ENCODE data around the gene CACNA1I.

The CACNA1I gene

DNA sequence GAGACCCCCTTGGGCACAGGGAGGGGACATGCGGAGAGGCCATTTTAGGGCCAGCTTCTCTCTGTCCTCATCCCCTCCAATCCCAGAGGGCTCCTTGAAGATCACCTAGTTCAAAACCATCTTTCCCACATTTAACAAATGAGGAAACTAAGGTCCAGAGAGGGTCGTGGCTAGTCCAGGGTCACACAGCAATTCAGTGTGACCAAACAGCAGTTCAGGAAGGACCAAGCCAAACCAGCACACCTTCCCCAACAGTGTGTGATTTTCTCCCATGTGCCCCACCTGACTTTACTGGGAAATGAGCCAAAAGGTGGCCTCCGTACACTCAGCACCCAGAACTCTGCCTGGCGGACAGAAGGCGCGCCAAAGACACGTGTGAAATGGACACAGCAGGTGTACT, 51.3 kb downstream of the CACNA1I start:
- no peak for DNase-seq (ENCODE audit: low read depth in 3 of 3, low spot score in 1 of 3)

DNA sequence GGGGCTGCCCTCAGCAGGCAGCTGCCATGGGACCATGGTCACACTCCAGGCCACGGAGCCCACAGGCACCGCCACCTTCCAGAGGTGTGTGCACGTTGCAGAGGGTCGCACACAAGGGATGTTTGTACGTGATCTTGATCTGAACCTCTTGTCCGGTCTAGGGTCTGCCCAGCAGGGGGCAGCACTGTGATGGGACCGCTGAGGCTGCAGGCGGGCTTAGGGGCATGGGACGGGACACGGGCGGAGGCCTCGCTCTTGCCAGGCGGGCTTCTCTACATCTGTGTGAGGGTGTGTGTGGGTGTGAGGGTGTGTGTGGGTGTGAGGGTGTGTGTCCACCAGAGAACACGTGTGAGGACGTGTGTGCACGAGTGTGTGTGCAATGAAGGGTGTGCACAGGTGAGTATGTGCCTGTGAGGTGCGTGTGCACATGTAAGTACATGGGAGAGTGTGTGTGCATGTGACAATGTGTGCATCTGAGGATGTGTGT, 52.4 kb downstream of the CACNA1I start:
- DNase-seq (ENCODE audit: low read depth in 3 of 3, low spot score in 1 of 3), result peak; percentile 37 to 62 (median 42)

DNA sequence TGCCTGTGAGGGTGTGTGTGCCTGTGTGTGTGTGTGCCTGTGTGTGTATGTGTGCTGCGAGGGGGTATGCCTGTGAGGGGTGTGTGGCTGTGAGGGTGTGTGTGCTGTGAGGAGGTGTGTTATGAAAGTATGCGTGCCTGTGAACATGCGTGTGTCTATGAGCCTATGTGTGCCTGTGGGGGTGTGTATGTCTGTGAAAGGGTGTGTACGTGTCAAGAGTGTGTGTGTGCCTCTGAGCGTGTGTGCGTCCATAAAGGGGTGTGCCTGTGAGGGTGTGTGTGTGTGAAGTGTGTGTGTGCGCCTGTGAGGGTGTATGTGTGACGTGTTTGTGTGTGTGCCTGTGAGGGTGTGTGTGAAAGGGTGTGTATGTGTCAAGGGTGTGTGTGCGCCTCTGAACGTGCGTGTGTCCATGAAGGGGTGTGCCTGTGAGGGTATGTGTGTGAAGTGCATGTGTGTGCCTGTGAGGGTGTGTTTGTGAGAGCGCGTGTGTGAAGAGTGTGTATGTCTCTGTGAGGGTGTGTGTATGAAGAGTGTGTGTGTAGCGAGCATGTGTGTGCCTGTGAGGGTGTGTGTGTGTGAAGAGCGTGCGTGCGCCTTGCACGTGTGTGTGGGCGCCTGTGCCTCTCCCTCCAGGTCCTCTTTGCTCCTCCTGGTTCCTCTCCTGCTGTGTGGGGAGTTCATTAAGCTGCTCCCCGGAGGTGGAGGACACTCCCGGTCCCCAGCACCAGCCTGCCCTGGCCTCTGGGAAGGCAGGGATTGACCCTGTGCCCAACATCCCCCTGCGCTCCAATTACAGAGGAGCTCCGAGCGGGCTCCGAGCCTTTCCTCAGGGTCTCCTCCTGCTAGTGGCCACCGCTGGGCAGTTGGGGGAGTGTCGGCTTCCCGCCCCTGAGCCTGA, 53.3 kb downstream of the CACNA1I start:
- no peak for DNase-seq (ENCODE audit: low read depth in 3 of 3, low spot score in 1 of 3)

DNA sequence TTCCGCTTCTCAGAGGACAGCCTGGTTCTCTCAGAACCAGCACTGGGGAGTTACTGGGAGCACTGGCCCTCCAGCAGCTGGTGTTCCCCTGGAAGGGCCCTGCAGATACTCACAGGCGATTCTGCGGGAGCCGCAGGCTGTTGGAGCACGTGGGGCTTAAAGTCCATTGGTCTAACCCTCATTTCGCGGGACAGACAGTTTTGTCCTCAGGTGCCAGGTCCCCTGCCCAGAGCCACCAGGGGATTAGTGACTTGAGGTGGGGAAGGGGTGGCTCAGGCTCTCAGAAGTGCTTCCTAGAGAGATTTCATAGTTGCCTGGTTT, 53.9 kb downstream of the CACNA1I start:
- DNase-seq (ENCODE audit: low read depth in 3 of 3, low spot score in 1 of 3), result no peak

DNA sequence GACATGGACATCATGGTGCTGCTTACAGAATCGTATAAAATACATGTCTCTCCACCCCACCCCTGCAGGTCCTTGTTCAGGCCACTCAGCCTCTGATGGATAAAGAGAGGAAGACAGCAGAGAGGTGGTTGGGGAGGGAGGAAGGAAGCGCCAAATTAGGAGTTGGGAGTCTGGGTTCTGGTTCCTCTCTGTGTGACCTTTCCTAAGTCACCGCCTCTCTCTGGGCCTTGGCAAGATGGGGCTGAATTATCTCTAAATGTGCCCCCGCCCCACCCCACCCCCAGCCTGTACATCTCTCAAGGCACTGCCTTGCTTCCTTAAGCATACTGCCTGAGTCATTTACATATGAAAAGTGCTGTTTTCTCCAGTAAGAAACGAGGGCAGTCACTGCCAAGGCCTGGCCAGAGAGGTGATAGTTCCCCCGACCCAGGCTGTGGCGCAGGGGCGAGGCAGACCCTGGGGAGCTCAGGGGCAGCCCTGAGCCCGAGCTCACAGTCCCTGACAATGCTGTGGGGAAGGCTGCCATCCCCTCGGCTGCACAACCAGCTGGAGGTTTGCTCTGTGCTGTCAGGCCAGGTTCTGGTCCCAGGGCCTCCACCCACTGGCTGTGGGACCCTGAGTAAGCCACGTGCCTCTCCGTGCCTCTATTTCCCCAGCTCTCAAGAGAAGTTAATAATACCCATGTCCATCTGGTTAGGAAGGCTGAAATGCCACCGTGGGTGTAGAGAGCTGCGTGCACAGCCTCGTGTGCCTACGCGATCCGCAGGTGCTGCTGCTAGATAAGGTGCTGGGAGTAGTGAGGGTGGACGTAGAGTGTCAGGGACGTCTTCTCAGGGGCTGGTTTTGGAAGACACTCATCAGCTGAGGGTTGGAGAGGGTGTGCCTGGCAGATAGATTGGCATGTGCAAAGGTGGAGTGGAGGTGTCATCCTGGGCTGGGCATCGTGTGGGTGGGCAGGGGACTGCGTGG, 55.3 kb downstream of the CACNA1I start:
- no peak for DNase-seq (ENCODE audit: low read depth in 3 of 3, low spot score in 1 of 3)

DNA sequence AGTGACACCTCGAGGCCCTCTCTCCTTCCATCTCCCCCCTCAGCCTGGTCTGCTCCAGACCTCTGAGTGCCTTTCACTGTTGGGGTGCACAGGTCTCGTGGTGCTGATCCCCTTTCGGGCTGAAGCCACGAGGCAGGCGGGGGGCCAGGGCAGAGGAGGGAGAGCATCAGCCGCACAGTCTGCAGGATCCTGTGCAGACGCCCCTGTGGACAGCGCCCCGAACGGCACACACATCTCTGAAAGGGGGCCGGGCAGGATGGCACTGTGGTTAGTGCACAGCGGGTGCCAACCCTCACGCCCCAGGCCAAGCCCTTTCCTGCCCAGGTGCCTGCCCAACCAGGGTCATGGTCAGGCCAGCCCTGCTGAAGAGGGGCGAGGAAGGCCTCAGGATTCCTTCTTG, 56.7 kb downstream of the CACNA1I start:
- DNase-seq (ENCODE audit: low read depth in 3 of 3, low spot score in 1 of 3), result no peak

DNA sequence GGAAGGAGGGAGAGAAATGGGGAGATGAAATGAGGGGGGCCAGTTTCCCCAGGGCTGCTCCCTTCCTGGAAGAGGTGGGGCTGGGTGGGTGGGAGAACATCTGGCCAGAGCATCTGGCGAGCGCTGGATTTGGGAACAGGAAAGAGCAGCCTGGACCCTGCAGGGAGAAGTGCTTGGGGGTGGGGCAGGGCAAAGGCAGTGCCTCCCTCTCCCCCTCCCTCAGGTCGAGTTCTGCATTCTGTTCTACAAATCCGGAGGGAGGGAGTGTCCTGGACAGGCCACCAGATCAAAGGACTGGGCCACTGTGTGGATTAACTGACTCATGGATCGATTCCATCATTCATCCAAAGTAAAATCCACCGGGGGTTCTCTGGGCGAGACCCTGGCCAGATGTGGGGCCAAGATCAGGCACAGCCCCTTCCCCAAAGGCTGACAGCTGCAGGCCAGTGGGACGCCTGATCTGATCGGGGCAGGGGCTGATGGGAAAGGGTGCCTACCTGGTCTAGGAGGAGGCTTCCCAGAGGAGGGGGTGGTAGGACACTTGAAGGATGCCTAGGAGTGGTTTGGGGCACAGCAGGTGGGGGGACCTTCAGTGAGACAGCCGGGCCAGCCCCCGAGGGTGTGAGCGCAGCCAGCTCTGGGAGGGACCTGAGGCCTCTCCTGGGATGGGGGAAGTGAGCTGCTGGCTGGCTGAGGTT, 57.5 kb downstream of the CACNA1I start:
- no peak for DNase-seq (ENCODE audit: low read depth in 3 of 3, low spot score in 1 of 3)

DNA sequence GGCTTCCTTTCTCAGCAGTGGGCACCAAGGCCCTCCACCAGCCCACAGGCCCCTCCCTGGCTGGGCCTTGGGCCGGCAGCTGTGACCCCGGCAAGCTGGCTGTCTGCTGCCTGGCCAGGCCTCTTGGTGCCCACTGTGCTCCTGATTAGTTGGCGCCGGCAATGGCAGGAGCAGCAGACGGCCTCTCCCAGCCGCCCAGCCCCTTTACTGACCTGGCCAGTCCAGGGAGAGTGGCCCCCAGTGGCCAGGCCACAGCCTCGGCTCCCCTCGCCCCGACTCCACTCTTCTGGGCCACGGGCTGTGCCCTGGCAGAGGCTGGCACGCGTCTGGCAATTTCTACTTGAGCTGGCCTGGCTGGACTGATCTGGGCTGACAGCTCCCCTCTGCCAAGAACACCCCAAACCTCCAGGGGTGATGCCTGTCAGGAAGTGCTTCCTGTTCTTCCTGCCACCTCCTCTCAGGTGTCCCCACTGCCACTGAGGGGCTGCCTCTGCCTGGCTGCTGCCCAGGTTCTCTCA, 58.1 kb downstream of the CACNA1I start:
- DNase-seq (ENCODE audit: low read depth in 3 of 3, low spot score in 1 of 3), result no peak

DNA sequence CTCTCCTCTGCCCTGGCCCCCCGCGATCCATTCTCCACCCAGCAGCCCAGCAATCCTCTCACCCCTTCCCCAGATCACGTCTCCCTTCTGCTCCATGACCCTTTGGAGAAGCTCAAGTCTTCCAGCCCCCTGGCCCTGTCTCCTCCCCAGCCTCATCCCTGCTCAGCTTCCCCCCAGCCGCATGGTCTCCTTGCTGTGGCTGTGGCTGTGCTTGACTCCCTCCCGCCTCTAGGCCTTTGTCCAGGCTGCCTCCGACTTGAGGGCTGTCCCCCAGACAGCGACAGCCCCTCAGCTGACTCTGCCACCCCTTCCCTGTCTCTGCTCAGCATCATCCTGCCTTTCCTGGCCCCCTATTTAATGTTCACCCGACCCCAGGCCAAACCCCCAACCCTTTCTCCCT, 59.3 kb downstream of the CACNA1I start:
- DNase-seq (ENCODE audit: low read depth in 3 of 3, low spot score in 1 of 3), result no peak

DNA sequence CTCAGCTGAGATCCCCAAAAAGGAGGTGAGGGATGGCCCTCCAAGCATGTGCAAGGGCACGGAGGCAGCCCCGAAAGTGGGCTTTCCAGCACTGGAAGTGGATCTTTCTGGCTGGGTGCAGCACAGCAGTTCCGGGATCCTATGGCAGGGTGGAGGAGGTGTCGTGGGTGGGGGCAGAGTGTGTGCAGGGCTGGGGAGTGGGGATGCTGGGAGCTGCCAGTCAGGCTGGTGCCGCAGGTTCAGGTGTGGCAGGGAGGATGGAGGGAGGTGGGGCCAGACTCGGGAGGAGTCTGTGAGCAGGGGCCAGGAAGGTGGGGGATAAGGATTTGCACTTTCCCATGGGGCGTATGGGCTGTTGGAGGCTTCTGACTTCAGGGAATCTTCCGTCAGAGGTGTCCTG, 60.2 kb downstream of the CACNA1I start:
- DNase-seq (ENCODE audit: low read depth in 3 of 3, low spot score in 1 of 3), result no peak

DNA sequence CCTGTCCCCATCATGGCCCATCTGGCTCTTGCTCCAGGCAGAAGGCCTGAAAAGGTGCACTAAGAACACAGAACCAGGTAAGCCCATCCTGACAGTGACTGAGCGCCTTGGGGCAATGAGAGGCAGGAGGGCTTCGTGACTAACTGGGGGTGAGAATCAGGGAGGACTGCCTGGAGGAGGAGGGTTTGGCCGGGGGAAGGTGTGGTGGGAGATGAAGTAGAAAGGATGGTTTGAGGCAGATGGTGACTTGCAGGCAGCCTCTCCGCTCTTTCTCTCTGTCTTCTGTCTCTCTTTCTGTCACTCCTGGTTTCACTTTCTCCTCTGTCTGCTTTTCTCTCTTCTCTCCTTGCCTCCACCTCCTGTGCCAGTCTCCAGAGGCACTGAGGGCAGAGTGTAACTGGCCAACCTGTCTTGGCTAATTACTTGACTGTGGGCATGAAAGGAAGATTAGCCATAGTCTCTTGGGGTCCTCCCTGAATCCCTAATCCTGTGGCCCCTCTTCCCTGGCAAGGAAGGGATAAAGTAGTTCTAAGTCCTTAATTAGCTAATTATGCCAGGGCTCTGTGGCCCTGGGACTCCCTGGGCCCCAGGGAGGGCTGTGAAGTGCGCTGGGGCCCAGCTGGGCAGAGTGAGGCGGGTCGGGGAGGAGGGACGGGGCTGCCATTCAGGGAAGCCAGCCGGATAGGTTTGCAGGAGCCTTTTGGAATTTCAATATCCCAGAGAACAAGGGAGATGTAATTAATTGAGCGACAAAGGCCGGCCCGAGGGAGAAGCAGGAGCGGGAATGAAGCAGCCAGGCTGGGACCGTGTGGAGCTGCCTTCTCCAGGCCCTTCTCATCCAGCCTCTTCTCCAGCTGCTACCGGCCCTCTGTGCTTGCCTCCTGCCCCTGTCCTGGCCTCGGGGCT, 61.1 kb downstream of the CACNA1I start:
- DNase-seq (ENCODE audit: low read depth in 3 of 3, low spot score in 1 of 3), result no peak

DNA sequence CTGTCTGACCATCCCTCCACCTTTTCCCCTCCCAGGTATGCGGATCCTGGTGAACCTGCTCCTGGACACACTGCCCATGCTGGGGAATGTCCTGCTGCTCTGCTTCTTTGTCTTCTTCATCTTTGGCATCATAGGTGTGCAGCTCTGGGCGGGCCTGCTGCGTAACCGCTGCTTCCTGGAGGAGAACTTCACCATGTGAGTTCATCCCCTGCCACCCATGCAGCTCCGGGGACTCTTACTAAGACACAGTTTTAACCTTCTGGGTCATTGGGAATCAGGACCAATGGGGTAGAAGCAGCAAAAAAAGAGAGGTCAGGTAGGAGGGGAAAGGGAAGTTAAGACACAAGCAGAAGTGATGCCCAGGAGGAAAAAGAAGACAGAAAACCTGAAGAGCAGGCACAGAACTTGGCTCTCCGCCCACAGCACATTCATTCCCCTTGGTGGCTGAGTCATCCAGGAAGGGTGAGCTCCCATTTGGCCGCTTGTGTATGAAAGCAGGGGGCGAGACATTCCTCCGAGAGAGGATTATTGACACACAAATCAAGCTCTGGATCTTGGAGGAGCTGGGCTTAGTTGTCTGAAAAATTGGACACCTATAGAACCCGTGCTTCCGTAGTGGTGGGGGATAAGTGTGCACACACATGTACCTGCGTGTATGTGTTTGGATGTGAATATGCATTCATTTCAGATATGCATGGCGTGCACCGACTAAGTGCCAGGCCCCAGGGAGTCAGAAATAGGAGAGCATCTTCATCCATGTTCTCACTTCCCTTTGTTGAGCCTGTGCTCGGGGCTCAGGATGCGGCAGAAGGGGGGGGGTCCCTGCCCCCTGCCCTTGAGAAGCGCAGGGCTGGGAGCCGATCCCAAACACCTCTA, 64.2 kb downstream of the CACNA1I start:
- DNase-seq (ENCODE audit: low read depth in 3 of 3, low spot score in 1 of 3), result no peak

DNA sequence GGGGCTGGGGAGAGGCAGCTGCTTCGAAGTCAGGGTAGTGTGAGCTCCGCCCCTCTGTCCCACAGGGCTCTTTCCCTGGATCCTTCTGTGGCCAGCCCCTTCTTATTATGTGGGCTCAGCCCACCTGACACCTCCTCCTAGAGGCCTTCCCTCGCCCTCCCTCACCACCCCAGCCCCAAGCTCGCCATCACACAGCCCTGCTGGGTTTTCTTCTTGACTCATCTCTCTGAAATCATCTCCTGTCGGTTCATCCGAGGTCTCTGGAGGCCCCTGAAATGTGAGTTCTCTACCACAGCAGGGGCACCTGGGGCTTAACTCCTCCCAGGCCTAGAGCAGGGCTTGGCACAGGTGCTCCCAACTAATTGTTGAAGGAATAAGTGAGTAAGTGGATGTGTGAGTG, 65.2 kb downstream of the CACNA1I start:
- DNase-seq (ENCODE audit: low read depth in 3 of 3, low spot score in 1 of 3), result no peak

DNA sequence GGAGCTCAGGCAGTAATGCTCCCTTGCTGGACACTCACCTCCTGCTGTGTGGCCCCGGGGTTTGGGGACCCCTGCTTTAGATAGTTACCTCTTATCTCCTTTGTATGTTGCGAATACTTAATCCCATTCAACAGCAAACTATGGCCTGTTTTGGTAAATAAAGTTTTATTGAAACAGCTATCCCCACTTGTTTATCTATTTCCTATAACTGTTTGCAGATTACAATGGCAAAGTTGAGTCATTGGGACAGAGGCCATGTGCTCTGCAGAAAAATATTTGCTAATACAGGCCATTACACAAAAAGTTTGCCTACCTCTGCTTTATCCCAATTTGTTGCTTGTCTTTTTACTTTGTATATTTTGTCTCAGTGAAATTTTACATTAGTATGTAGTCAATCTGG, 68.4 kb downstream of the CACNA1I start:
- DNase-seq (ENCODE audit: low read depth in 3 of 3, low spot score in 1 of 3), result no peak

DNA sequence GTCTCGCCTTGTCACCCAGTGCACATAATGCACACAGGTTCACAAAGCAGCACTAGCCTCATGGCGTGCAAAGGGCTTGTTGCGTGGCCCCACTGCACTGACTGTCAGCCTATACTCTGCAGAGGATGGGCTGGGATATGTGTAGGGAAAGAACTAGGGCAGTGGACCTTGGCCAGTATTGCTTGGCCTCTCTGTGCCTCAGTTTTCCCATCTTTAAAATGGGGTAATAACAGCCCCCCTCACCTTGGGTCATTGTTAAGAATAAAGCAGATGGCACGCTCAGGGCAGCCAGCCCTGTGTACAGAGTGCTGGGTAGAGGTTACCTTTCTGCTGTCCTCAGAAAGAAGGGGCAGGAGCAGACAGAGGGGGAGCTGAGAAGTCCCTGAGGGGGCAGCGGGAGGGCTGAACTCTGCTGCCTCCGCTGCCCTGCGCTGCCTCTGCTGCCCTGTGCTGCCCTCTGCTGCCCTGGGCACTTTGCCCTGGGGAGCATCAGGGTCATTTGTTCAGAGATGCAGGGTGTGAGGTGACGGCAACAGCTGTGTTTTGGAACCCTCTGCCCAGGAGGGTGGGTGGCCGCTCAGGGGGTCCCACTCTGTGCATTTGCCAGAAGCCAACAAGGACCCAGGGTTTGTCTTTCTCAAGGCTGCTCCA, 71.2 kb downstream of the CACNA1I start:
- no peak for DNase-seq (ENCODE audit: low read depth in 3 of 3, low spot score in 1 of 3)

DNA sequence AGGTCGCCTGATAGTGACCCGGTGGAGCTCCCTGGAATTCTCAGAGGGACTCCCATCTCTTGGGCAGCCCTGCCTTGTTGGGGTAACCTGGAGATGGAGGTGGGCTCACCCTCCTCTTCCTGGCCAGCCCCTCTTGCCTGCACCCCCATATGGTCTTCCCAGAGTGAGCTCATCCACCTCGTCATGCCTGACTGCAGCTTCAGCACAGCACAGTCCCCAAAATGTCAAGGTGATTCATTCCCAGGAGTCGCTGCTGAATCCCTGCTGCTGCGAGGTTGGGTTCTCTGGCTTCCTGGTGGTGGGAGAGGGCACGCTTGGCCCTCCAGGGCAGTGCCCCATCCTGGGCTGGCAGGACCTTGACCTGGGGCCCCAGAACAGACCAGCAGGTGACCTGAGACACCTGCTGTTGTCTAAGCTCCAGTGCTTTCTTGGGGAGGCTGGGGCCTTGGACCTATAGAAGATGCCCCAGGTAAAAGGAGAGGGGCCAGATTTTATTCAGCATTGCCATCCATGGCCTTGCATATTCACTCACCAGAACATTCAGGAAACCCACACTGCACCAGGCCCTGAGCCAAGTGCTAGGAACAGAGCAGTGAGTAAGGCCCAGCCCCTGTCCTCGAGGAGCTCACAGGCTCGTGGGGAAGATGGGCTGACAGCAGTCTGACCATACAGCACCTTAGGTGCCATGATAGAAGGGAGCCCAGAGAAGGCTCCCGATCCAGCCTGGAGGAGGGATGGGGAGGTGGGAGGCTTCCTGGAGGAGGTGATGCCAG, 72.9 kb downstream of the CACNA1I start:
- no peak for DNase-seq (ENCODE audit: low read depth in 3 of 3, low spot score in 1 of 3)

DNA sequence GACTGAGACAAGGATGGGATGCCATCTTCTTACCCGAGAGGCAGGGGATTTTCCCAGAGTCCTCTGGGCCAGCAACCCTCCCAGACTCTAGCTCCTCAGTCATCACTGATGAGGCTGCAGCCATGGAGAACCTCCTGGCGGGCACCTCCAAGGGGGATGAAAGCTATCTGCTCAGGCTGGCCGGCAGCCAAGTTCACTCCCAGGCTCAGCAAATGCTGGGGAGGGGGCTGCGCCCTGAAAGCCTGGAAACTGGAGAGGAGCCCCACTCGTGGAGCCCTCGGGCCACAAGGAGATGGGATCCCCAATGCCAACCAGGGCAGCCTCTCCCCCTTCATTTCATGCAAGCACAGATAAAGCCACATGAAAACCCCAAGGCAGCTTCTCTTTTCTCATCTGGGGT, 75.0 kb downstream of the CACNA1I start:
- DNase-seq (ENCODE audit: low read depth in 3 of 3, low spot score in 1 of 3), result no peak

All from stimulated activated CD4-positive, alpha-beta T cell treated with anti-CD3 and anti-CD28 coated beads, TNF-alpha, amount 100 ng/mL, for 1 hour (primary cell).